Lower leg skin (tissue), 3 donors: ENCODE measurements around the gene EFCAB12.

ENCODE experiments used
- CTCF ChIP-seq, 3 donors: fragments of 450-650 bp; IDR thresholded peaks; one replicate each; pipeline ENCODE4 v1.5.1; 2016; ENCODE audit warnings: antibody characterized with exemption in 3 of 3, mild to moderate bottlenecking in 3 of 3, moderate library complexity in 2 of 3
- POLR2A ChIP-seq, 2 donors: fragments of 450-650 bp; IDR thresholded peaks; one replicate each; pipeline ENCODE4 v1.6.1; 2016 to 2017; ENCODE audit warnings: antibody characterized with exemption in 2 of 2, mild to moderate bottlenecking in 1 of 2, moderate library complexity in 1 of 2

DNA sequence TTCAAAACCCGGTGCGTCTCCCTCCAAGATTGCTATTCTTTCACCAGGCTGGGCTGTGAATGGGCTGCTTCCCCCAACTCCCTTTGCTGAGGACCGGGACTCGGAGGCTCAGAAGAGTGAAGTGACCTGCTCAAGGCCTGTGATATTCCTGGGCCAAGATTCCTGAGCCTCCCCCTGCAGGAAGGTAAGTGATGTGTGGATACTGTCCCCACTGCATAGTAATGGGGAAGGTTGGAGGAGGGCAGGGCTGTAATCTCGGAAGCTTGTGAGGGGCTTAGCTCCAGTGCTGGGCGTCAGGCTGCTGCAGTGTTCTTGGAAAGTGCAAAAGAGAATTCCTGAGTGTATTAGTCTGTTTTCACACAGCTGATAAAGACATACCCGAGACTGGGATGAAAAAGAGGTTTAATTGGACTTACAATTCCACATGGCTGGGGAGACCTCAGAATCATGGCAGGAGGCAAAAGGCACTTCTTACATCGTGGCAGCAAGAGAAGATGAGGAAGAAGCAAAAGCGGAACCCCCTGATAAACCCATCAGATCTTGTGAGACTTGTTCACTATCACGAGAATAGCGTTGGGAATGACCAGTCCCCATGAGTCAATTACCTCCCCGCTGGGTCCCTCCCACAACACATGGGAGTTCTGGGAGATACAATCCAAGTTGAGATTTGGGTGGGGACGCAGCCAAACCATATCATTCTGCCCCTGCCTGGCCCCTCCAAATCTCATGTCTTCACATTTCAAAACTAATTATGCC lies 67.6 kb downstream of the EFCAB12 start:
- TF ChIP-seq POLR2A (IDR thresholded peaks at IDR 0.05): no peak
- no peak for TF ChIP-seq CTCF (IDR thresholded peaks at IDR 0.05)
